Smooth muscle cell (in vitro differentiated cells): Measurements from ENCODE around the gene SPATA9. TPM values are rescaled to one million over a fixed set of nuclear protein-coding genes. Genes with fewer than 3 reads are reported as not detected.

Experiments
- DNase-seq: peaks from one replicate; lab custom pipeline; 2025; ENCODE audit not compliant: unreplicated experiment; lab: John Stamatoyannopoulos, UW
- H2AFZ ChIP-seq: fragments of 200-600 bp; sonication (generic); 2 replicates; pipeline ENCODE4 v1.6.0; 2016; ENCODE audit warnings: antibody characterized with exemption, low read depth, mild to moderate bottlenecking
- H3F3A ChIP-seq: fragments of 200-600 bp; sonication (generic); 2 replicates; pipeline ENCODE4 v1.6.0; 2017; ENCODE audit warnings: antibody characterized with exemption, low read depth
- H3K27ac ChIP-seq: fragments of 200-600 bp; sonication (generic); 2 replicates; pipeline ENCODE4 v1.5.1; 2016; ENCODE audit warnings: low read depth, mild to moderate bottlenecking
- H3K27me3 ChIP-seq: fragments of 200-600 bp; sonication (generic); 2 replicates; pipeline ENCODE4 v1.6.1; 2016; ENCODE audit warnings: low read depth, mild to moderate bottlenecking
- H3K36me3 ChIP-seq: fragments of 200-600 bp; sonication (generic); 2 replicates; pipeline ENCODE4 v1.5.1; 2016; ENCODE audit warnings: low read depth
- H3K4me1 ChIP-seq: fragments of 200-600 bp; sonication (generic); 2 replicates; pipeline ENCODE4 v1.5.1; 2016; ENCODE audit warnings: low read depth
- H3K4me2 ChIP-seq: fragments of 200-600 bp; sonication (generic); 2 replicates; pipeline ENCODE4 v1.6.0; 2016; ENCODE audit warnings: mild to moderate bottlenecking
- H3K4me3 ChIP-seq: fragments of 200-600 bp; sonication (generic); 2 replicates; pipeline ENCODE4 v1.5.1; 2016; ENCODE audit warnings: mild to moderate bottlenecking
- H3K79me2 ChIP-seq: fragments of 200-600 bp; sonication (generic); 2 replicates; pipeline ENCODE4 v1.6.0; 2016; ENCODE audit warnings: low read depth, mild to moderate bottlenecking
- H3K9ac ChIP-seq: fragments of 200-600 bp; sonication (generic); 2 replicates; pipeline ENCODE4 v1.6.0; 2016; ENCODE audit warnings: low read depth
- H3K9me3 ChIP-seq: fragments of 200-600 bp; sonication (generic); replicated peaks from 2 replicates; pipeline ENCODE4 v1.5.1; 2016; ENCODE audit warnings: low read depth
- H4K20me1 ChIP-seq: fragments of 200-600 bp; sonication (generic); 2 replicates; pipeline ENCODE4 v1.6.0; 2016; ENCODE audit warnings: low read depth
- WGBS: methylation state at CpG from one replicate; pipeline ENCODE4 v1.1.7; 2016; ENCODE audit warnings: low lambda C conversion rate; 5-methylcytosine and 5-hydroxymethylcytosine counted together
- polyA plus RNA-seq: library from polyadenylated mRNA; unstranded; fragments of >200 nt; fragmentation: Nextera tagmentation; extraction: Ambion mirVana; gene quantifications from 2 replicates; pipeline ENCODE4 v1.2.1, GENCODE V29; 2016
- total RNA-seq: library from RNA; depleted of rRNA; stranded (reverse); fragments of >200 nt; gene quantifications from 2 replicates; pipeline ENCODE4 v1.2.3, GENCODE V29; 2014
- TF ChIP-seq, protein P1 (sequence below): fragments of 200-600 bp; sonication (generic); IDR thresholded peaks from 2 replicates; pipeline ENCODE4 v1.5.1; 2017; ENCODE audit warnings: borderline replicate concordance, mild to moderate bottlenecking, antibody characterized with exemption; ENCODE audit not compliant: insufficient read depth, poor library complexity, severe bottlenecking

The SPATA9 gene
- total and polyA plus RNA-seq, 2 experiments from 2014 or later = not detected

DNA sequence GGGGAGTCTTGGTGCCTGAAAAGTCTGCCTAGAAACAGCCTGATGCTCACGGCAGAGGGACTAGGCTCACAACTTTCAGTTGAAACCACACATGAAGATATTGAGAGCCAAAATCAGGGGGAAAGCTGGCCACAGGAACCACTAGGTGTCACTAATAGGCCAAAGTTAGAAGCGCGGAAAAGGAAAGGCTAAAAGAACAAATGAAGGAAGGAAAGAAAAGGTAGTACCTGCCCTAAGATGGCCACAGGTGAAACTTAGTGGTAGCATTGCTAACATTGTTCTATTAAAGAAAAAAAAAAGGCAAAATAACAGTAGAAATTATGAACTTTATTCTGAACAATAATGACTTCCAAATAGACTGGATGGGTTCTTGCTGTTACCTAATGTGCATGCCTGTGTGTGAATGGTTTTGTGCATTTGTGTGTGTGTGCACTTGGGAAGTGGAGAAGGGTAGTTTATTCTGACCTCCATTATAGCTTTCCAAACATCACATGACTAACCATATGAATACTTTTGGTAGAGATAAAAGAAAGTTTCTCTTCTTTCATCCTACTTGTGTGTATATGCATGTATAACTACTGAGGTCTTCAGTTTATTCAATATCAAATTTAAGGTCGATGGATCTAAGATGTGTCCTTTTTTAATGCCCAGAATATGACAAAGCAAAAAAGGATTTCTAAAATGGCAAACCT is 38.3 kb downstream of the SPATA9 start:
- Histone ChIP-seq H3K36me3 (no peaks in the 10 kb centered on the region), H3K79me2 (no peaks in the 10 kb centered on the region), H3F3A (peaks cover 14% of the 10 kb centered on the region), H3K27ac (no peak overlapping the region), H2AFZ (no peak overlapping the region), H4K20me1 (no peaks in the 10 kb centered on the region), H3K9me3 (no peaks in the 10 kb centered on the region), H3K4me3 (no peak overlapping the region), H3K4me2 (no peak overlapping the region), H3K27me3 (no peaks in the 10 kb centered on the region), H3K4me1 (peaks cover 9% of the 10 kb centered on the region), H3K9ac (no peak overlapping the region)
- TF ChIP-seq, protein P1, sequence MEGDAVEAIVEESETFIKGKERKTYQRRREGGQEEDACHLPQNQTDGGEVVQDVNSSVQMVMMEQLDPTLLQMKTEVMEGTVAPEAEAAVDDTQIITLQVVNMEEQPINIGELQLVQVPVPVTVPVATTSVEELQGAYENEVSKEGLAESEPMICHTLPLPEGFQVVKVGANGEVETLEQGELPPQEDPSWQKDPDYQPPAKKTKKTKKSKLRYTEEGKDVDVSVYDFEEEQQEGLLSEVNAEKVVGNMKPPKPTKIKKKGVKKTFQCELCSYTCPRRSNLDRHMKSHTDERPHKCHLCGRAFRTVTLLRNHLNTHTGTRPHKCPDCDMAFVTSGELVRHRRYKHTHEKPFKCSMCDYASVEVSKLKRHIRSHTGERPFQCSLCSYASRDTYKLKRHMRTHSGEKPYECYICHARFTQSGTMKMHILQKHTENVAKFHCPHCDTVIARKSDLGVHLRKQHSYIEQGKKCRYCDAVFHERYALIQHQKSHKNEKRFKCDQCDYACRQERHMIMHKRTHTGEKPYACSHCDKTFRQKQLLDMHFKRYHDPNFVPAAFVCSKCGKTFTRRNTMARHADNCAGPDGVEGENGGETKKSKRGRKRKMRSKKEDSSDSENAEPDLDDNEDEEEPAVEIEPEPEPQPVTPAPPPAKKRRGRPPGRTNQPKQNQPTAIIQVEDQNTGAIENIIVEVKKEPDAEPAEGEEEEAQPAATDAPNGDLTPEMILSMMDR = peak; percentile 71
- 30% methylated on average over 4 of the region's 4 CpGs for WGBS
- DNase-seq = no peak

DNA sequence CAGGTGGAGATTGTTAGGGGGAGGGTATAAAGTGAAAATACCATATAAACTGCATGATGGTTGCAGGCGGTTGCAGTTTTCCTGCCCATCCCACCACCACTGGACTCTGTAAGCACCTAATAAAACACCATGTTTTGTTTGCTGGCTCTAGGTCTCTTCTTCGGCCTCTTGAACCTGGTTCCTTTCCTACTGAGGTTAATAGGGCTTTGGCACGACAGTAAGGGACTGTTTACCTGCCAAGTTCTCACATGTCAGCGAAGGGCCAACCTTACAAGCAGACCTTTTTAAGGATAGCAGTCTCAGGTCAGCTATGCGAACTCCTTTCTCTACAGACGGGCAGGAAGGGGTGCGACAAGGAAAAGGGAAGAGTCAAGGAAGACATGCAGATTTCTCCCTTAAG is 39.6 kb downstream of the SPATA9 start:
- H3F3A ChIP-seq = peaks cover 14% of the 10 kb centered on the region
- H3K4me1 ChIP-seq = peaks cover 9% of the 10 kb centered on the region
- TF ChIP-seq, protein P1 = no peak
- no peaks in the 10 kb centered on the region for H4K20me1 ChIP-seq
- no peaks in the 10 kb centered on the region for H3K79me2 ChIP-seq
- no peak for DNase-seq
- no peaks in the 10 kb centered on the region for H3K36me3 ChIP-seq
- H3K4me2 ChIP-seq = no peak overlapping the region
- H3K27ac ChIP-seq = no peak overlapping the region
- 91% methylated on average over 7 of the region's 7 CpGs for WGBS
- no peak overlapping the region for H2AFZ ChIP-seq
- H3K9ac ChIP-seq = no peak overlapping the region
- no peaks in the 10 kb centered on the region for H3K27me3 ChIP-seq
- H3K9me3 ChIP-seq = no peaks in the 10 kb centered on the region
- no peak overlapping the region for H3K4me3 ChIP-seq

DNA sequence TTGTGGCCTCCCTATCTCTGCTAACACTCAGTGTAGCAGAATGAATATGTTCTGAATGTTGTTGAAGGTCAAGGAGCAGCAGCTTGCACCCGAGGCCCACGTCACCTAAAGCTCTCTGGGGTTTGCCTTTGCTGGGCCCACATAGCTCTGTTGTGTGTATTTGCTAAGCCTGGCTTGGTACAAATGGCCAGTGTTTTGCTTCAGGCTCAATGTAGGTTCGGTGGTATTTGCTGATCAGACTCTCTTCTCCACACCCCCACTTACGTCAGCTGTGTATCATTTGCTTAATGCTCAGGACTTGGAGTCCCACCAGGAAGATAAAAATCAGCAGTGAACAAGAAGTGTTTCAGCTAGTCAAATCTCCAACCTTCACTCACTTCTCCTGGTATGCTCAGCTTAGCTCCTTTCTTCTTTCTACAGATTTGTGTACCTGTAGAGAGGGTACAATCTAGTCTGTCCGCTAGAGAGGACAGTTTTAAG is 41.0 kb downstream of the SPATA9 start:
- no peak overlapping the region for H2AFZ ChIP-seq
- no peak overlapping the region for H3K27ac ChIP-seq
- H3K4me3 ChIP-seq = no peak overlapping the region
- H3K36me3 ChIP-seq = no peaks in the 10 kb centered on the region
- no peak overlapping the region for H3K9ac ChIP-seq
- no peaks in the 10 kb centered on the region for H4K20me1 ChIP-seq
- H3K4me2 ChIP-seq = no peak overlapping the region
- TF ChIP-seq, protein P1 = no peak
- no peak for DNase-seq
- no peaks in the 10 kb centered on the region for H3K79me2 ChIP-seq
- 91% methylated on average over 5 of the region's 5 CpGs for WGBS
- no peaks in the 10 kb centered on the region for H3K9me3 ChIP-seq
- peaks cover 14% of the 10 kb centered on the region for H3F3A ChIP-seq
- H3K4me1 ChIP-seq = no peaks in the 10 kb centered on the region
- no peaks in the 10 kb centered on the region for H3K27me3 ChIP-seq

DNA sequence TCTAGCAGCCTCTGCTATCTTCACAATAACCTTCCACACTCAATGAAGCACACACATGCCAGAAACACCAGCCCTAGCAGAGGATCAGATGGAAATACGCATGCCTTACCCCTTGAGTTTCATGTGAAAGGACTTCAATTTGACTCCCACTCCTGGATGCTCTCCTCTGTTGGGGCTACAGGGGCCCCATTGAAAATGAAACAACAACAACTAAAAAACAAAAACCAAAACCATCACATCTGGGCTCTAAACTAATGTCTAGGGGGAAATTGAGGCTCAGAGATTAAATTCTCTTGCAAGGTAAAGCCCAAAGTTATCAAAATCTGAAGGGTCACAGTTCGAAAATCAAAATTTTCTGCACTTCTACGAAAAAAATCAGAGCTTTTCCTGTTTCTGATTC is 44.2 kb downstream of the SPATA9 start:
- H3K9ac ChIP-seq = no peak overlapping the region
- H3K79me2 ChIP-seq = no peaks in the 10 kb centered on the region
- H3K27ac ChIP-seq = no peak overlapping the region
- no peaks in the 10 kb centered on the region for H4K20me1 ChIP-seq
- no peaks in the 10 kb centered on the region for H3F3A ChIP-seq
- no peaks in the 10 kb centered on the region for H3K9me3 ChIP-seq
- H3K36me3 ChIP-seq = no peaks in the 10 kb centered on the region
- no peak overlapping the region for H2AFZ ChIP-seq
- no peak overlapping the region for H3K4me2 ChIP-seq
- DNase-seq = no peak
- WGBS = 83% methylated on average over 3 of the region's 3 CpGs
- TF ChIP-seq, protein P1 = no peak
- H3K4me1 ChIP-seq = no peaks in the 10 kb centered on the region
- H3K4me3 ChIP-seq = no peak overlapping the region
- no peaks in the 10 kb centered on the region for H3K27me3 ChIP-seq
